ENCODE measurements around the gene TC2N.

DNA sequence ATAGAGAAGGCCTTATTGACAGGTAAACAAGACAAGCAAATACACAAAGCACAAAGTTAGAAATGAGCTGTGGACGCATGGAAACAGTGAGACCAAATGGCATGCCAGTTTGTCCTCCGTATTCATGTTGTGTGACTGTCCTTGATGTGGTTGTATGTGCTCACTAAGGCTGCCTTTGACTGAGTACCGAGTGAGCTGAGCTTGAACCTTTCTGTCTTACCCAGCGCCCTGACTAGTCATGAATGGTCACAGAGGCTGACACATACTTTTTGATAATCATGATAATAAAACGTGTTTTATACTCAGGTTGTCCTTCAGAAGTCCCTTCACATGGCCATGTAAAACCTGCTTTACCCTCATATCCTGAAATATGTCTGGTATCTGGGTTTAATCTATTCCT, 134.9 kb downstream of the TC2N start:
- TF ChIP-seq POLR2A (IDR thresholded peaks at IDR 0.05; ENCODE audit: low read depth, low read length): no peak
- TF ChIP-seq PAX5 (IDR thresholded peaks at IDR 0.05; ENCODE audit: insufficient read depth, low read length, severe bottlenecking): no peak
- TF ChIP-seq SPI1 (IDR thresholded peaks at IDR 0.05; ENCODE audit: low read depth, low read length): no peak
- TF ChIP-seq TAF1 (IDR thresholded peaks at IDR 0.05; ENCODE audit: low read depth, low read length): no peak

Measured in GM12891 (cell line).